Pericardium fibroblast (primary cell): ENCODE data around the gene CSE1L. TPM values are rescaled to one million over a fixed set of nuclear protein-coding genes. Genes with fewer than 3 reads are reported as not detected.

Source experiments
- total RNA-seq: library from RNA; depleted of rRNA; stranded (reverse); fragments of >200 nt; gene quantifications from 2 replicates; pipeline ENCODE4 v1.2.3, GENCODE V29; 2015

Gene CSE1L, protein sequence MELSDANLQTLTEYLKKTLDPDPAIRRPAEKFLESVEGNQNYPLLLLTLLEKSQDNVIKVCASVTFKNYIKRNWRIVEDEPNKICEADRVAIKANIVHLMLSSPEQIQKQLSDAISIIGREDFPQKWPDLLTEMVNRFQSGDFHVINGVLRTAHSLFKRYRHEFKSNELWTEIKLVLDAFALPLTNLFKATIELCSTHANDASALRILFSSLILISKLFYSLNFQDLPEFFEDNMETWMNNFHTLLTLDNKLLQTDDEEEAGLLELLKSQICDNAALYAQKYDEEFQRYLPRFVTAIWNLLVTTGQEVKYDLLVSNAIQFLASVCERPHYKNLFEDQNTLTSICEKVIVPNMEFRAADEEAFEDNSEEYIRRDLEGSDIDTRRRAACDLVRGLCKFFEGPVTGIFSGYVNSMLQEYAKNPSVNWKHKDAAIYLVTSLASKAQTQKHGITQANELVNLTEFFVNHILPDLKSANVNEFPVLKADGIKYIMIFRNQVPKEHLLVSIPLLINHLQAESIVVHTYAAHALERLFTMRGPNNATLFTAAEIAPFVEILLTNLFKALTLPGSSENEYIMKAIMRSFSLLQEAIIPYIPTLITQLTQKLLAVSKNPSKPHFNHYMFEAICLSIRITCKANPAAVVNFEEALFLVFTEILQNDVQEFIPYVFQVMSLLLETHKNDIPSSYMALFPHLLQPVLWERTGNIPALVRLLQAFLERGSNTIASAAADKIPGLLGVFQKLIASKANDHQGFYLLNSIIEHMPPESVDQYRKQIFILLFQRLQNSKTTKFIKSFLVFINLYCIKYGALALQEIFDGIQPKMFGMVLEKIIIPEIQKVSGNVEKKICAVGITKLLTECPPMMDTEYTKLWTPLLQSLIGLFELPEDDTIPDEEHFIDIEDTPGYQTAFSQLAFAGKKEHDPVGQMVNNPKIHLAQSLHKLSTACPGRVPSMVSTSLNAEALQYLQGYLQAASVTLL
- total RNA-seq: 31.5 TPM in 2 replicates

DNA sequence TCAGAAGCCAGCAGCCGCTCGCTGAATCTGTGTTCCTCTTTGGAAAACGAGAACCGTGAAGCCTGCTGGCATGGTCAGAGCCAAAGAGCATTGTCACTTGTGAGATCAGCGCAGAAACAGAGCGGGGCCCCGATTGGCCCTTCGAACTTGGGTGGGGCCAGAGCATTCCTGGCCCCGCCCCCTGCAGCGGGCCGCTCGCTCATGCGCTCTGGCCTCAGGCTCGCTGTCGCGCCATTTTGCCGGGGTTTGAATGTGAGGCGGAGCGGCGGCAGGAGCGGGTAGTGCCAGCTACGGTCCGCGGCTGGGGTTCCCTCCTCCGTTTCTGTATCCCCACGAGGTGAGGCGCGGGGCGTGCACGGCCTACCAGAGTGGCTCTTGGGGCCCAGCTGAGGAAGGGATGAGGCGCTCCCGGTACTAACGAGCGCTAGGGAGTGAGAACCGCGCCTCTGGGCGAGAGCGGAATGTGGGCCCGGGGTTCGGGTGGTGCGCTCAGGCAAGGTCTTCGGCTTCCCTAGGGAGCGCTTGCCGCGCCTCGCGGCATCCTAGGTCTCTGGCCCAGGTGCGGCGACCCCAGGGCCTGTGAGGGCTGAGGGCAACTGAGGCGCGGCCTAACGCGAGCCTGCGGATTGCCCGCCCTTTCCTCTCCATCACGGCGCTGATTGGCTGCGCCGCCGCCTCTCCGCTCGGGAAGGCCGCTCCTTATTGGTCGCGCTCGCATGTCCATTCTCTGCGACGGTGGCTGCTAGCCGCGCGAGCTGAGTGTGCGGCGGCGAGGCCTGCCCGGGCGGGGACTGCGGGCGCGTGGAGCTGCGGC, at the start of gene CSE1L:
CSE1L (plus strand) TSS at position 226 of the 814 bp plus-strand sequence. CDS start 12,152 bp downstream, outside the sequence.

Other genes starting within 250 kb of the CSE1L start
- 2.4 and 4.1 TPM in 2 replicates for gene PREX1, start 218.3 kb upstream of the CSE1L start, total RNA-seq
- 15.2 and 17.6 TPM in 2 replicates for gene ARFGEF2, start 124.6 kb upstream of the CSE1L start, total RNA-seq
- 54.8 and 66.2 TPM in 2 replicates for gene STAU1, start 142.0 kb downstream of the CSE1L start, total RNA-seq
- 18.4 and 31.4 TPM in 2 replicates for gene DDX27, start 173.1 kb downstream of the CSE1L start, total RNA-seq
- 23.1 and 32.8 TPM in 2 replicates for gene ZNFX1, start 231.7 kb downstream of the CSE1L start, total RNA-seq